Measurements from ENCODE around the gene FAM25A. TPM values are rescaled to one million over a fixed set of nuclear protein-coding genes. Genes with fewer than 3 reads are reported as not detected.
"Not testable (repeated sequence)": the region's sequence is repeated elsewhere in the genome, so short reads cannot be mapped to it uniquely, and the experiment has no call there.

The FAM25A gene
- total RNA-seq: not detected
- long read RNA-seq: 0 reads

DNA sequence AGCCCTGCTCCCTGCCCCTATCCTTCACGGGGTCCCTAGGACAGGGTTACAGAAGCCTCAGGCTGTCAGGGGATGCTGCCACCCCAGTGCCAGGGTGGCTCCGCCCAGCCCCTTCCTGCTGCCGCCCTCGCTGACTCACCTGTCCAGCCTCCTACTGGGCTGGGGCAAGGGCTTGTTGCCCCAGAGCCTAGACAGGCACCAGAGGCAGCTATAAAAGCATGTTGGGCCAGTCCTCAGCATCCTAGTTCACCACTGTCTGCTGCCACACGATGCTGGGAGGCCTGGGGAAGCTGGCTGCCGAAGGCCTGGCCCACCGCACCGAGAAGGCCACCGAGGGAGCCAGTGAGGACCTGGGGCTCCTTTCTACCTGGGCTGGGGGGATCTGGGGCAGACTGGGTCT, at the start of gene FAM25A:
Gene FAM25A, plus strand, starts transcription at position 239 of the 400 bp plus-strand sequence. Its CDS starts 31 bp downstream, at position 270.
- not testable (repeated sequence) for DNase-seq (ENCODE audit: low spot score)

DNA sequence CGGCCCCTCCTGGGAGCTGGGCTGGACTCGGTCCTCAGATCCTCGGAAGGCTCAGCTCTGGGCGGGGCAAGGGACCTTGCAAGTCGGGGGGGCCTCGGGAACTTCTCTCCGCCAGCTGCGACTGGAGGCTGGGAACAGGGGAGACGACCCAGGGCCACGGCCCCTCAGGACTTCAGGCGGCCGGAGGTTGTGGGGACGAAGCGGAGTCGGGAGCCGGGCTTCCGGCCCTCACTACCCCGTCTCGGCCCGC, 49.2 kb upstream of the FAM25A start:
- no peak for DNase-seq (ENCODE audit: low spot score)

DNA sequence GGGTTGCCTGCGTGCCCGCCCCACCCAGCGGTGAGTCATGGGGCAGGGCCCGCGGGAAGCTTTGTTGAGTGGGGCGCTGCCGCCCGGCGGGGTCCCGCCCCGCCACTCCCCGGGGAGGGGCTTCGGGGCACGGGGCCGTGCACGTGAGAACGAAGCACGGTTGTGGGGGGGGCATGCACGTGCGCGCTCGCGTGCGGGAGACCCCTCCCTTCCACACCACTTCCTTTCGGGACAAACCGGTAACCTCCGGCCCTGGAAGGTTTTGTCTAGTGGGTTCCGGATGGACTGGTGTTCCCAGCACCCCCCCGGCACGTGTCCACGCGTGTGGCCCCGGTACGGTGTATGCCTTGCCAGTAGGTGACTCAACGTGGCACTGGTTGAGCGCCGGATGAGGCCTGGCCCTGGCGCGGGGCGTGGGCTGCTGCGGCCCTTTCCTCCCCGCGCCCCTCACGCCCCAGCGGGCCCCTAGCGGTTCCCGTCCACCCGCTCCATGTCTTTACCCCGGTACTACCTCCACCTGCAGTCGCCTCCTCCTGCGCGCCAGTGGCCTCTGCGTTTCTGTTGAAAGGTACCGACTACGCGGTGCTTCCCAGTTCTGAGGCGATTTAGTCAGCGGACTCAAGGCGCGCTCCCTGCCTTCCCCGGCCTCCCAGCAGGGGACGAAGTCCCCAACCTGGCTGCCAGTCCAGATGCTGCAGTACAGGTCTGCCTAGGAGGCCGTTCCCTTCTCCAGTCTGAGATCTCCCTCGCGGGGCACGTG, 48.7 kb upstream of the FAM25A start:
- DNase-seq (ENCODE audit: low spot score): peak; percentile 97

DNA sequence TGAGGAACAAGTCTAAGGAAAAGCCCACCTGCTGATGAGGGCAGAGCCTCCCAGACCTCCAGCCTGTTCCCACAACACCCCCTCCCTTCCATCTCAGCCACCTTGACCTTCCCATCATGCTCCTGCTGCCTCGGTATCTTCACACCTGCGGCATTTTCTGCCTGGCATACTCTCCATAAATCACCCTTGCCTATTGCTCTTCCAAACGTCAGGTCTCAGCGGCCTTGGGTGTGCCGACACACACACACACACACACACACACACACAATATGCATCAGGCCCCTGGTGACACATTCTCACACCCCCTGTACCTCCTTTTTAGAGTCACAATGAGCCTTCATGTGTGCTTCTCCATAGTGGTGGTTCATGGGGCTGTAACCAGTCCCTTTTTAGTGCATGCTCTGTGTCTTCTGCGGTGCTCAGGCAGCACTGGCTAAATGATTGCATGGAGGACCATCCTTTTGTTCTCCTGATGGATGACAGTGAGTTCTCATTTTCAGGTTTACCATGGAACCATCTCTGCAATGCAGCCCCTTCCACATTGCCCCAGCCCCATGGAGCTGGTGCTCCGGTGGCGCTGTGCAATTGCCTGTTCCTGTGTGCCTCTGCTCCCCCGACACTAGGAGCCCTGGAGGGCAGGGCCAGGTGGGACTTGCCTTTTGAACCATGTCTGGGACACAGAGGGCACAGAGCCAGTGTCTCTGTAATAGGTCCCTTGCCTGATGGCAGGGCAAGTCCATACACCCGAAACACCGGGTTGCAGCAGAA, 47.3 kb upstream of the FAM25A start:
- peak; percentile 80 for DNase-seq (ENCODE audit: low spot score)

DNA sequence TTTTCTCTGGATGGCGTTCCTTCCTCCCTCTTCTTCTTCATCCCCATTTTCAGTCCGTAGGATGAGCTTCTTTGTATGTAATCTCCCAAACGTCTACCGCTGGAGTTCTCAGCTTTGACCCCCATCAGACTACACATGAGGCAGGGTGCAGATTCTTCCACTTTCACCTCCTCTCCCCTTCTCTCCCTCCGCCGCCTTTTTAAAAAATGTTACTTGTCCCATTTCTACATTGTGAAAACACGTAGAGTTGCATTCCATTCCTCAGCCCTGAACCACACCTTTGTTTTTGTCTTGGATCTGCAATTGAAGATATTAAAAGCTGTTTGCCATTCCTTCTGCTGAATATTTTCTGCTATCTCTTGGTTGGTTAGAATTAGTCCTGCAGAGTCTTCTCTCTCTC, 45.6 kb upstream of the FAM25A start:
- no peak for DNase-seq (ENCODE audit: low spot score)

DNA sequence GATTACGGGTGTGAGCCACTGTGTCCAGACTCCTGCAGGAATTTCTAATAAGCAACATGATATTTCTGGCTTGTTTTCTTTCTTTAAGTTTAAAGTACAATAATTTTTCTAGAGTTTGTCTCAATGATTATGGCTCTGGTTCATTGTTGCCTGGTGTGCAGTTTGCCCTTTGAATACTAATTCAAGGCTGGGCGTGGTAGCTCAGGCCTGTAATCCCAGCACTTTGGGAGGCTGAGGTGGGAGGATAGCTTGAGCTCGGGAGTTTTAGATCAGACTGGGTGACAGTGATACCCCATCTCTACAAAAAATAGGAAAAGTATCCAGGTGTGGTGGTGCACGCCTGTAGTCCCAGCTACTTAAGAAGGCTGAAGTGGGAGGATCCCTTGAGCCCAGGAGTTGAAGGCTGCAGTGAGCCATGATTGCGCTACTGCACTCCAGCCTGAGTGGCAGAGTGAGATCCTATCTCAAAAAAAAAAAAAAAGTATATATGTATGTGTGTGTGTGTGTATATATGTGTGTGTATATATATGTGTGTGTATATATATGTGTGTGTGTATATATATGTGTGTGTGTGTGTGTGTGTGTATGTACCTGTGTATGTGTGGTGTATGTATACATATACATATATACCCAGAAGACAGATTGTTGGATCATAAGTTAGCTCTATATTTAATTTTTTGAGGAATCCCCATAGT, 43.6 kb upstream of the FAM25A start:
- no peak for DNase-seq (ENCODE audit: low spot score)

DNA sequence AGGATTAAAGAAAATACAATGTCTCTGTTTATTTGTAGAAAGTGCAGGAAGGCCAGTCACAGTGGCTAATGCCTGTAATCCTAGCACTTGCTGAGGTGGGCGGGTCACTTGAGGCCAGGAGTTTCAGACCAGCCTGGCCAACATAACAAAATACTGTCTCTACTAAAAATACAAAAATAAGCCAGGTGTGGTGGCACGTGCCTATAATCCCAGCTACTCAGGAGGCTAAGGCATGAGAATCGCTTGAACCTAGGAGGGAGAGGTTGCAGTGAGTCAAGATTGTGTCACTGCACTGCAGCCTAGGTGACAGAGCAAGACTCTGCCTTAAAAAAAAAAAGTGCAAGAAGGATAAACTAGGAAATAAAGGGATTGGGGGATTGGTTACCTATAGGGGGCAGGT, 41.6 kb upstream of the FAM25A start:
- DNase-seq (ENCODE audit: low spot score): not testable (repeated sequence)

DNA sequence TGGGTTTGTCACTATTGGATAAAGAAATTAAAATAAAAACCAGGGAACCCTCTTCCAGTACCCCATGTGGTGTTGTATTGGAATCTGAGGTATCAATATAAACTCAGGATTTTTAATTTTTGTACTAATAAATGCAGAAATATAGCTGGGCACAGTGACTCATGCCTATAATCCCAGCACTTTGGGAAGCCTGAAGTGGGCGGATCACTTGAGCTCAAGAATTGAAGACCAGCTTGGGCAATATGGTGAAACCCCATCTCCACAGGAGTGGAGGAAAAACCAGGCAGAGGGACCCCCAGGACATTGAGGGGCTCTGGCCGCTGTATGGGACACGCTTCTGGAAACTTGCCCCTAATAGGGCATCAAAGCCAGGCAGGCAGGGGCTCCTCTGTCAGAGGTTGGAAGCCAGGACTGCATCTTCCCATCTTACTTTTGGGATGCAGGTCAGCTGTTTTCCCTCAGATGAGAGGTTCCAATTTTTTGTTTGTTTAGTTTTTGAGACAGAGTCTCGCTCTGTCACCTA, 40.7 kb upstream of the FAM25A start:
- DNase-seq (ENCODE audit: low spot score): no peak

DNA sequence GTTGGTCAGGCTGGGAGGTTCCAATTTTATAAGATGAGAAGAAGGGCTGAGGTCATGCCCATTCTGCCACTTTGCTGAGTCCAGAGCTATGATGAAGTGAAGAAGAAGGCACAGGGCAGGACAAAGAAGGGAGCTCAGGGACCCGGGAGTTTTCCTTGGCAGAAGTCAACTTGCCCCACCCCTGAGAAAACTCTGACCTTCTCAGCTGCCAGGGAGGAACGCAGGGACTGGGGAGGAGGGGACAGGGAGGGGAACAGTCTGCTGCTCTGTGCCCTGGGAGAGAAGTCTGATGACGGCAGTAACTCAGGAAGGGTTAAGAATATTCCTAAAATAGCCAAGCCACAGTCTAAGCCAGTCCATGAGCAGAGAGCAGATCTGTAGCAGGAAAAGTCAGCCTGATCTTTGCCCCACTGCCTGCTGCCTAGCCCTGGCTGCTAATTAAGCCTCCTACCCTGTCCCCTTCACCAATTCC, 40.1 kb upstream of the FAM25A start:
- no peak for DNase-seq (ENCODE audit: low spot score)

DNA sequence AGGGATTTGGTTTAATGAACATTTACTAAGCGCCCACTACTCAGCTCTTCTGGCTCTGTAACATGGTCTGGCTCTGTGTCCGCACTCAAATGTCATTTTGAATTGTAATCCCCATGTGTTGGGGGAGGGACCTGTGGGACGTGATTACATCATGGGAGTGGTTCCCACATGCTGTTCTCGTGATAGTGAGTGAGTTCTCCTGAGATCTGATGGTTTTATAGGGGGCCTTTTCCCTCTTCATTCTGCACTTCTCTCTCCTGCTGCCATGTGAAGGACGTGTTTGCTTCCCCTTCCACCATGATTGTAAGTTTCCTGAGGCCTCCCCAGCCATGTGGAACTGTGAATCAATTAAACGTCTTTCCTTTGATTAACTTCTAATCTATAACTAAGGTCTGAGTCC, 39.1 kb upstream of the FAM25A start:
- DNase-seq (ENCODE audit: low spot score): not testable (repeated sequence)

DNA sequence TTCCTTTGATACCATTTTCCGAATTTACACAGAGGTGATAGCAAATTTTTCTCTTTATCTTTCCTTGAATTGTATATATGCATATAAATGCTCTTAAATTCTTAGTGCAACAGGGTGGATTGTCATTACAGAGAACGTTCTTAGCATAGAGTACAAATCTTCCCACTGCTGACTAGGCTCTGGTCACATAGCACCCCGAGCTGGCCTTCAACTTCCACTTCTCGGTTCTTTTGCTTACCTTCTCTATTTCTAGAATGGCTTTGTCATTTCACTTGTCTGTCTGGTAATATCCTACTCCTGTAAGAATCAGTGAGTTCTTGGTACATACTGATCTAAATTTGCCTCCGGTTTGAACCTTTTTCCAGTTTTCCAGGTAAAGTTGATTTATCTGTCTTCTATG, 38.4 kb upstream of the FAM25A start:
- DNase-seq (ENCODE audit: low spot score): no peak

DNA sequence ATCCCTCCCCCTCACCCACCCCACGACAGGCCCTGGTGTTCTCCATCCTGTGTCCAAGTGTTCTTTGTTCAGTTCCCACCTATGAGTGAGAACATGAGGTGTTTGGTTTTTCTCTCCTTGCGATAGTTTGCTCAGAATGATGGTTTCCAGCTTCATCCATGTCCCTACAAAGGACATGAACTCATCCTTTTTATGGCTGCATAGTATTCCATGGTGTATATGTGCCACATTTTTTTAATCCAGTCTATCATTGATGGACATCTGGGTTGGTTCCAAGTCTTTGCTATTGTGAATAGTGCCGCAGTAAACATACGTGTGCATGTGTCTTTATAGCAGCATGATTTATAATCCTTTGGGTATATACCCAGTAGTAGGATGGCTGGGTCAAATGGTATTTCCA, 35.6 kb upstream of the FAM25A start:
- DNase-seq (ENCODE audit: low spot score): not testable (repeated sequence)

DNA sequence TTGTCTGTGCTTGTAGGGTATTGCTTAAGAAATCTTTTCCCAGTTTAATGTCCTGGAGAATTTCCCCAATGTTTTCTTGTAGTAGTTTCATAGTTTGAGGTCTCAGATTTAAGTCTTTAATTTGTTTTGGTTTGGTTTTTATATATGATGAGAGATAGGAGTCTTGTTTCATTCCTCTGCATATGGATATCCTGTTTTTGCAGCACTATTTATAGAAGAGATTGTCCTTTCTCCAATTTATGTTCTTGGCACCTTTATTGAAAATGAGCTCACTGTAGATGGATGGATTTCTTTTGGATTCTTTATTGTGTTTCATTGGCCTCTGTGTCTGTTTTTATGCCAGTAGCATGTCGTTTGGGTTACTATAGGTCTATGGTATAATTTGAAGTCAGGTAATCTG, 31.6 kb upstream of the FAM25A start:
- DNase-seq (ENCODE audit: low spot score): no peak

DNA sequence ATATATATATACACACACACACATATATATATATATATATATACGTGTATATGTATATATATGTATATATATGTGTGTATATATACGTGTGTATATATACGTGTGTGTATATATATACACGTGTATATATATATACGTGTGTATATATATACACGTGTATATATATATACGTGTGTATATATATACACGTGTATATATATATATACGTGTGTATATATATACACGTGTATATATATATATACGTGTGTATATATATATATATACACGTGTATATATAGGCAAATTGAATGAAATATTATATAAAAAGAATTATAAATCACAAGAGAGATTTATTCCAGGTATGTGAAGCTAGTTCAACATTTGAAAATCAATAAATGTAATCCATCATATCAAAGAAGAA, 28.7 kb upstream of the FAM25A start:
- not testable (repeated sequence) for DNase-seq (ENCODE audit: low spot score)

DNA sequence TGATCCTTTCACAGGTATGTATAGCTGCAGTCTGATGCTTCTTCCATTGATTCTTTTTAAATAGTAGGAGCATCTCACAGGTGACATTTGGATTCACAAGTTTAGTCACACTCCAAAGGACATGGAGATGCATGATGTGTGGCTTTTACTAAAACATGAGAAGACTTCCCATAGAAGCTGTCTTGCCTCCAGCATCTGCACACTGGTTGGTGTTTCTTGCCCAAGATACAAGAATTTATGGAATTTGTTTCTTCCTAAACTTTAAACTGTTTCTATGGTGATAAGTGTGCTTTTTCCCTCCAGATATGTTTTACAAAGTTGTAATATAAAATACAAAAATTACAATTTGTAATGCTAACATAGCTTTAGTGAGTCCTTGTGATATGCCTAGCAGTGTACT, 27.6 kb upstream of the FAM25A start:
- no peak for DNase-seq (ENCODE audit: low spot score)

DNA sequence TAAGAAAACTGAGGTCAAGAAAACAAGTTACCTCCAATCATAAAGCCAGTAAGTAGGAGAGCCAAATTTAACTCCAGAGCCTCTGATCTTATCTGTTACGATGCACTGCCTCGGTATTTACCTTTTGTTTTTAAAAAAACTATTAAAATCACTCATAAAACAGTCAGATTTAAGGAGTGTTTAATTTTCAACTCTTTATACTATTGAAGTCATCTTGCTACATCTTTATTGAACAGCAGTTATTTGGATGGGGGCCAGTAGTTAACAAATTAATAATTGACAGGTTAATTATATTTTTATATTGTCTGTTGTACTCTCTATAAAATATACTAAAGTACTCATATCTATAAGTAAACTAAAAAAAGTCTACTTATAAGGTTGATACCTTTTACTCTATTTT, 27.2 kb upstream of the FAM25A start:
- no peak for DNase-seq (ENCODE audit: low spot score)

DNA sequence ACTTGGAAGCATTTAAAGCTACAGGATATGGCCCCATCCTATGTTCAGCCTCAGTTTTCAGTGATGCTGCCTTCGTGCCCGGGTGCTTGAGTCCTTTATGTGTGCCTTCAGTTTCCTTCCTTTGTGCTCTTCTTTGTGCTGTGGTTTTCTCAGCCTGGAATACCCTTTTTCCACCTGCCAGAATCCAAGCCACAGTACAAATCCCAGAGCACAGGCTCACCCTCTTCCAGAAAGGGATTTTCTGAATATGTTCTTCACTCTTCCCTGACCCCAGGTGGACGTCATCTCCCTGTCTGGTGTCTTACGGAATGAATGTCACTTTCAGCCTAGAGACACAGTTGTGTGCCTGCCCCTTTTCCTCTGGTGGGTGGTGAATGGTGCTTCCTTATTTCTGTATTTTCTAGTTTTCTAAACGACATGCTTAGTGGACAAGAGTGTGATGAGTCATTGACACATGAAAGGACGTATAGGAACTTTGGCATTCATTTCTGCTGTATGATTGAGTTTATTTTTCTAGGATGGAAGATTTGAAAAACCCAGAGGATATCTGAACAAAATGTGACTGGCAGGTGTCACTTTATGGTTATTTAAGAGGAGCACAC, 20.2 kb upstream of the FAM25A start:
- DNase-seq (ENCODE audit: low spot score): not testable (repeated sequence)

DNA sequence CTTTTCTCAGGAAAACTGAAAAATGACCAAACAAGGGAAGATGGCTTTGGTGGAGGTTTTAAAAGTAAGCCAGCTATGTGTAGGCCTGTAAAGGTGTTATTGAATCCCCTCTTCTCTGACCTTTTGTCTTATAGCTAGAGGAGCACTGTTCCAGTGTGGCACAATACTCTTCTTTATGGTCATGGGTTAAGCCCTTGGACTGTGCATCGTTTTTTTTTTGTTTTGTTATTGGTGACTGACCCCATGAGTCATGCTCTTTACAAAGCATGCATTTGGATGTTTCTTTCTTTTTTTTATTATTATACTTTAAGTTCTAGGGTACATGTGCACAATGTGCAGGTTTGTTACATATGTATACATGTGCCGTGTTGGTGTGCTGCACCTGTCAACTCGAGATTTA, 19.6 kb upstream of the FAM25A start:
- DNase-seq (ENCODE audit: low spot score): no peak

DNA sequence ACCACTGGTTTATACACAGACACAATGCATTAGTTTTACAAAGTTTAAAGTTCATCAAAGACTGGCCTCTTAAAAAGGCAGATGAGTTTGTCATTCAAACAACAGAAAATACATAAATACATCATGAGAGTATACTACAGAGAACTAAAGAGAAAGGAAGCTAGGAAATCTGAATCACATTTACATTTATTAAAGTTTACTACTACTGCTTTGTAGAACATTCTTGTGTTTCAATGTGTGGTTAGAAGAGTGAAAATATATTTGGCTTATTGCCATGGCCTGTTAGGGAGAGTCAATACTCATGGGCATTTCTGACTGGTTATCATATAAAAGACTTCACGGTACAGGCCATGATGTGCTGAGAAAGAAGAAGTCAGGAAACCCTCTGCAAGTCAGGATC, 13.0 kb upstream of the FAM25A start:
- not testable (repeated sequence) for DNase-seq (ENCODE audit: low spot score)

DNA sequence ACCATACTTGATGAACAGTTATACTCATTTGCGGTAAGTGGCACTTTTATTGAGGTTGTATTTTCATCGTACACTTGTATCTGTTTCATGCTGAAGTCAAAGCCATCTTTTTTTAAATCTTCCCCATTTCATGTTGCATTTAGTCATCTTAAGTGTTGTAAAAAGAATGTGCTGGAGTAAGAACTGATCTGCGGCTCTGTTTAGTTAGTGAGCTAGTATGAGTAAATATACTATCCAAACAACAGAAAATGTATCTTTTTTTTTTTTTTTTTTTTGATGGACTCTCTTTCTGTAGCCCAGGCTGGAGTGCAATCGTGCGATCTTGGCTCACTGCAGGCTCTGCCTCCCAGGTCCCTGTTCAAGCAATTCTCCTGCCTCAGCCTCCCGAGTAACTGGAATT, 12.4 kb upstream of the FAM25A start:
- not testable (repeated sequence) for DNase-seq (ENCODE audit: low spot score)

DNA sequence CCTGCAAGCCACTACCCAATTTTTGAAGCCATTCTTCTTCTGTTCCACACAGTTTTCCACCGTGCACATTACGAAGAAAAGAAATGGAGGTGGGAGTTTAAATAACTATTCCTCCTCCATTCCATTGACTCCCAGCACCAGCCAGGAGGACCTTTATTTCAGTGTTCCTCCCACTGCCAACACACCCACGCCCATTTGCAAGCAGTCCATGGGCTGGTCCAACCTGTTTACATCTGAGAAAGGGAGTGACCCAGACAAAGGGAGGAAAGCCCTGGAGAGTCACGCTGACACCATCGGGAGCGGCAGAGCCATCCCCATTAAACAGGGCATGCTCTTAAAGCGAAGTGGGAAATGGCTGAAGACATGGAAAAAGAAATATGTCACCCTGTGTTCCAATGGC, 11.8 kb upstream of the FAM25A start:
- DNase-seq (ENCODE audit: low spot score): not testable (repeated sequence)

Data from mesenteric fat pad (tissue), 1 donor.